CD4-positive, alpha-beta T cell (primary cell): Measurements from ENCODE around the gene AHRR. TPM values are rescaled to one million over a fixed set of nuclear protein-coding genes. Genes with fewer than 3 reads are reported as not detected.
A peak's percentile ranks its signal among the peaks of the same experiment; 100 is the strongest.

Experiments used
- ATAC-seq: fragments of 200-7000 bp; cut with Tn5 transposase; one replicate; pipeline ENCODE4 v1.10.0; 2022; ENCODE audit warnings: mild to moderate bottlenecking; ENCODE audit not compliant: poor library complexity
- CTCF ChIA-PET: fragments of 350-600 bp; sonication (Branson Sonifier 250); formaldehyde crosslinking; loops from one replicate; lab custom pipeline; 2021; ENCODE audit warnings: antibody characterized with exemption, inconsistent platforms; lab: Charles Lee
- POLR2A ChIA-PET: fragments of 350-600 bp; sonication (Branson Sonifier 250); formaldehyde crosslinking; loops from one replicate; lab custom pipeline; 2021; ENCODE audit warnings: antibody characterized with exemption, inconsistent platforms; lab: Charles Lee
- DNase-seq, 14 experiments: peaks; one replicate each; pipeline ENCODE4 v3.0.0-alpha.2; 2013 to 2020; ENCODE audit warnings: mixed read lengths in 2 of 14
- H3K27ac ChIP-seq, 2 donors: one replicate each; pipeline versions ENCODE4 v1.5.1 to v1.7.0; 2013; ENCODE audit warnings: low read length in 2 of 2, low read depth in 1 of 2, mild to moderate bottlenecking in 1 of 2
- H3K27me3 ChIP-seq, 2 experiments: 1 replicate in 1 of 2; 2 replicates in 1 of 2; pipeline versions ENCODE4 v1.6.1 to v1.7.0; 2013; ENCODE audit warnings: low read length in 2 of 2, control low read depth in 1 of 2, mild to moderate bottlenecking in 1 of 2, moderate library complexity in 1 of 2; ENCODE audit not compliant: insufficient read depth in 2 of 2, control insufficient read depth in 1 of 2
- H3K36me3 ChIP-seq: one replicate; pipeline ENCODE4 v1.6.1; 2013; ENCODE audit warnings: low read length, control low read depth; ENCODE audit not compliant: insufficient read depth
- H3K4me1 ChIP-seq: one replicate; pipeline ENCODE4 v1.6.1; 2013; ENCODE audit warnings: low read length, control low read depth; ENCODE audit not compliant: insufficient read depth
- H3K4me3 ChIP-seq: one replicate; pipeline ENCODE4 v1.5.1; 2013; ENCODE audit warnings: mild to moderate bottlenecking, low read length, moderate library complexity
- H3K9me3 ChIP-seq, 2 experiments: 1 replicate in 1 of 2; 2 replicates in 1 of 2; pipeline versions ENCODE4 v1.6.1 to v1.7.0; 2013; ENCODE audit warnings: low read length in 2 of 2, mild to moderate bottlenecking in 2 of 2, control low read depth in 1 of 2, moderate library complexity in 1 of 2; ENCODE audit not compliant: control insufficient read depth in 1 of 2, insufficient read depth in 1 of 2
- H3K27ac Mint-ChIP-seq: one replicate; pipeline ENCODE4 v1.8.0; 2020; ENCODE audit warnings: mixed read lengths
- H3K27me3 Mint-ChIP-seq: one replicate; pipeline ENCODE4 v1.8.0; 2021; ENCODE audit warnings: mixed read lengths
- H3K36me3 Mint-ChIP-seq: one replicate; pipeline ENCODE4 v1.8.0; 2021; ENCODE audit warnings: low read depth, mixed read lengths
- H3K4me1 Mint-ChIP-seq: one replicate; pipeline ENCODE4 v1.8.0; 2021; ENCODE audit warnings: low read depth, mixed read lengths
- H3K4me3 Mint-ChIP-seq: one replicate; pipeline ENCODE4 v1.8.0; 2020; ENCODE audit warnings: mild to moderate bottlenecking, mixed read lengths
- H3K9me3 Mint-ChIP-seq: one replicate; pipeline ENCODE4 v1.8.0; 2020; ENCODE audit warnings: mixed read lengths
- CTCF ChIP-seq: fragments of 200-600 bp; IDR thresholded peaks from one replicate; pipeline ENCODE4 v1.8.0; 2022; ENCODE audit warnings: antibody characterized with exemption, mild to moderate bottlenecking
- intact Hi-C, 2 experiments: fragments of 100-400 bp; cut with DNase I in 1 of 2; cut with micrococcal nuclease in 1 of 2; formaldehyde crosslinking; loops; one replicate each; pipeline versions ENCODE4 v1.15.1 to v1.9.0; 2023 to 2025; cut with DNase I, micrococcal nuclease
- total RNA-seq, 174 experiments: library from RNA in 2 of 174; stranded (reverse) in 2 of 174; gene quantifications; one replicate each; pipeline ENCODE4 v1.2.3 and lab custom pipeline; 2021 to 2026

Gene AHRR
- total RNA-seq, 2 experiments from 2014 or later: 0.45 to 0.63 TPM

GRCh38 chr5:457195-457961 lies 135.9 kb downstream of the AHRR start:
- CTCF ChIA-PET: interaction anchor here (1.1 kb wide), 1 partner anchor 12 kb away, joined by 3 read pairs; no protein-coding TSS in a partner anchor
- H3K9me3 Mint-ChIP-seq: no peaks in the 10 kb centered on the region
- no peaks in the 10 kb centered on the region for H3K27me3 Mint-ChIP-seq
- H3K4me1 ChIP-seq: peaks cover 25% of the 10 kb centered on the region
- DNase-seq: peak in 3 of 14 experiments; percentile 1 to 24 (median 3)
- POLR2A ChIA-PET: interaction anchor here (1.3 kb wide), 1 partner anchor 15 kb away, joined by 4 read pairs; no protein-coding TSS in a partner anchor
- no peak overlapping the region for H3K27ac Mint-ChIP-seq
- no peak overlapping the region for H3K4me3 Mint-ChIP-seq
- H3K27me3 ChIP-seq: no peaks in the 10 kb centered on the region
- intact Hi-C loops: no loop called here
- H3K4me1 Mint-ChIP-seq: peaks cover 23% of the 10 kb centered on the region
- H3K36me3 ChIP-seq: peaks cover 92% of the 10 kb centered on the region
- no peak for TF ChIP-seq CTCF
- peaks cover 4 to 10% of the 10 kb centered on the region in 2 experiments for H3K9me3 ChIP-seq
- no peak overlapping the region for H3K4me3 ChIP-seq
- ATAC-seq: no peak
- peaks cover 96% of the 10 kb centered on the region for H3K36me3 Mint-ChIP-seq
- no peak overlapping the region for H3K27ac ChIP-seq

GRCh38 chr5:458547-459353 lies 137.2 kb downstream of the AHRR start:
- no peaks in the 10 kb centered on the region for H3K9me3 ChIP-seq
- H3K36me3 ChIP-seq: peaks cover 81% of the 10 kb centered on the region
- H3K4me1 Mint-ChIP-seq: peaks cover 13% of the 10 kb centered on the region
- peaks cover 12% of the 10 kb centered on the region for H3K4me1 ChIP-seq
- ATAC-seq: no peak
- ChIA-PET POLR2A (no interaction called here), CTCF (no interaction called here)
- DNase-seq: peak in 5 of 14 experiments; percentile 3 to 70 (median 30)
- no peak overlapping the region for H3K4me3 Mint-ChIP-seq
- H3K4me3 ChIP-seq: no peak overlapping the region
- no peak overlapping the region for H3K27ac Mint-ChIP-seq
- intact Hi-C loops: no loop called here
- no peaks in the 10 kb centered on the region for H3K9me3 Mint-ChIP-seq
- H3K27me3 Mint-ChIP-seq: no peaks in the 10 kb centered on the region
- TF ChIP-seq CTCF: no peak
- no peaks in the 10 kb centered on the region for H3K27me3 ChIP-seq
- peaks cover 95% of the 10 kb centered on the region for H3K36me3 Mint-ChIP-seq
- H3K27ac ChIP-seq: no peak overlapping the region

GRCh38 chr5:459562-460272 lies 138.2 kb downstream of the AHRR start:
- peak in 3 of 14 experiments; percentile 1 to 27 (median 3) for DNase-seq
- no peak for ATAC-seq
- ChIA-PET CTCF (no interaction called here), POLR2A (no interaction called here)
- TF ChIP-seq CTCF: no peak
- Histone ChIP-seq H3K36me3 (peaks cover 73% of the 10 kb centered on the region), H3K4me3 (no peak overlapping the region), H3K9me3 (no peaks in the 10 kb centered on the region), H3K27me3 (no peaks in the 10 kb centered on the region), H3K4me1 (peaks cover 14% of the 10 kb centered on the region), H3K27ac (no peak overlapping the region)
- H3K4me3 Mint-ChIP-seq: no peak overlapping the region
- H3K9me3 Mint-ChIP-seq: no peaks in the 10 kb centered on the region
- peaks cover 92% of the 10 kb centered on the region for H3K36me3 Mint-ChIP-seq
- intact Hi-C loops: loop anchor here in 1 of 2 experiments (5.0 kb wide), 1 partner anchor 428 kb away; no protein-coding TSS in a partner anchor
- peak overlapping the region; percentile 56 for H3K27ac Mint-ChIP-seq
- peaks cover 11% of the 10 kb centered on the region for H3K4me1 Mint-ChIP-seq
- no peaks in the 10 kb centered on the region for H3K27me3 Mint-ChIP-seq
